T-helper 2 cell treated with Interferon-gamma antibody and Interleukin-4, amounts not matched to agents 100 ng/mL and 5 ng/mL, for 36 hours (primary cell): Measurements from ENCODE around the gene GPX3. TPM values are rescaled to one million over a fixed set of nuclear protein-coding genes. Genes with fewer than 3 reads are reported as not detected.

ENCODE experiments used
- intact Hi-C: fragments of 100-400 bp; cut with micrococcal nuclease; formaldehyde crosslinking; loops from one replicate; pipeline ENCODE4 v1.15.1; 2023
- total RNA-seq: library from RNA; stranded (reverse); gene quantifications from 2 replicates; pipeline ENCODE4 v1.2.3, GENCODE V29; 2022

GPX3 gene
- total RNA-seq, 1 donor from 2014 or later = not detected

DNA sequence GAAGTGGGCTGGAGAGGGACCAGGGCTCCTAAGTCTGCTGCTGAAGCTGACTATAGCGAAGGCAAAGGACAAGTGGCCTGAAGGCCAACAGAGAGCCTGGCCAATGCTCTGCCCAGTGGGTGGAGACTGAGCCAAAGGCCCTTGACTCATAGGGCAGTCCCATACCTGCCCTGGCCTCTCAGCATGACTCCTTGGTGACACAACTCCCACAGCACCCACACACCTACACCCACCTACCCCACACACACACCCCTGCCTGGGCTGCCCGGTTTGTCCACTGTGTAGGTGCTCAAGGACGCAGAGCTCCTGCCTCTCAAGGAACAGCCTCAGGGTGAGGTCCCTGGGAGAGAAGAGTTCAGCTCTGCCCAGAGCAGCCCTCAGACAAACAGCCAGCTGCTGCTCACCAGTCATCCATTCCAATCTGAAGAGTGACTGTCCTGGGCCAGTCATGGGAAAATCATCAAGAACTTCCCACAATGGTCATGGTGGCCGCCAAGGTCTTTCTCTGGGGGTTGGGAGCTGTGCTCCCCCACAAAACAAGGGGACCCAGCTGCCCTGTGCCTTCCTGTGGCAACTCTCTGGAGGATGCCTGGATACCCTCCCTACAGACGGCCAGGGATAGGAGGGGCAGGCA lies 55.4 kb downstream of the GPX3 start:
- intact Hi-C loops = no loop called here

DNA sequence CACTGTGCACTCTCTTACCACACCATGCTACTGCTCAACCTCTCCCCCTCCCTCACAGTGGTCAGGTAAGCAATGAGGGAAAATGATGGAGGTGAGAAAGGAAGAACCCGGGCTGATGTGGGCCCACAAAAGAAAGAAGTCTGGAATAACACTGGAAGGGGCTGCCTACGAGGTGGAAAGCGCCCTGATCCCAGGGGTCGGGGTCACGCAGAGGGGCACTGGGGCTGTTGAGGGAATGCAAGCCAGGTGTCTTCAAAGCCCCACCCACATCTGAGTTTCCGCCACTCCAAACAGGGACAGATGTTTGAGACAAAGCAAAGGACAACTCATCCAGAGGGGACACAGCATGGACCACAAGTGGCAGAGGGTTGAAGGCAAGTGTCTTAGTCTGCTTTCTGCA lies 56.2 kb downstream of the GPX3 start:
- intact Hi-C loops = no loop called here

- intact Hi-C loops = no loop called here
Measured at GRCh38 chr5:151077419-151077818, 57.0 kb downstream of the GPX3 start.

DNA sequence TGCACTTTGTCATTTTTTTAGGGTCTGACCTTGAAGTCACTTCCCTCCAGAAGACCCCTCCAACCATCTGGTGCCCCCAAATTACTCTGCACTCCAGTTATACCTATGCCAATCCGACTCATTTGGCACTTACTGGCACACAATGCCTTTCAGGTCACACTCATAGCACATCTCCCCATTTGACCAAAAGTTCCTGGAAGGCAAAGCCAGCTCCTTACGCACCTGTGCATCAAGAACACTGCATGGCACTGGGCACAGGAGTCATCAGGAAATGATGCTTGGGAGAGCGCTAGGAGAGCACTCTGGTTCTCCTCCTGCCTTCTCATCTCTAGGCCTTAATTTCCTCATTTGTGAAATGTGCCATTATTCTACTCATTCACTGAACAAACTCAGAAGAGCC lies 57.6 kb downstream of the GPX3 start:
- intact Hi-C loops = no loop called here

Other genes starting within 250 kb of the GPX3 start
- gene SMIM3, start 241.8 kb upstream of the GPX3 start, total RNA-seq = 20.4 TPM in 2 replicates
- 3.5 and 4.2 TPM in 2 replicates for gene IRGM, start 174.1 kb upstream of the GPX3 start, total RNA-seq
- 0.57 and 0.61 TPM in 2 replicates for gene ZNF300, start 115.6 kb upstream of the GPX3 start, total RNA-seq
- 150 TPM in 2 replicates for gene TNIP1, start 60.4 kb downstream of the GPX3 start, total RNA-seq
- gene ANXA6, start 137.2 kb downstream of the GPX3 start, total RNA-seq = 587 and 589 TPM in 2 replicates
- gene CCDC69, start 203.5 kb downstream of the GPX3 start, total RNA-seq = 63.5 and 64.9 TPM in 2 replicates
- gene GM2A, start 232.6 kb downstream of the GPX3 start, total RNA-seq = 23.3 and 31.3 TPM in 2 replicates